Mucosa of rectum (tissue), 2 donors: Measurements from ENCODE around the gene PSD2.

Experiments used
- H3K27ac ChIP-seq, 2 donors: one replicate each; pipeline ENCODE4 v1.7.0; 2013; ENCODE audit warnings: inconsistent platforms in 2 of 2, low read depth in 2 of 2, low read length in 2 of 2
- H3K27me3 ChIP-seq, 2 donors: one replicate each; pipeline ENCODE4 v1.7.0; 2013; ENCODE audit warnings: low read length in 2 of 2; ENCODE audit not compliant: control insufficient read depth in 2 of 2, insufficient read depth in 2 of 2
- H3K36me3 ChIP-seq, 2 donors: one replicate each; pipeline ENCODE4 v1.7.0; 2013; ENCODE audit warnings: low read length in 2 of 2; ENCODE audit not compliant: control insufficient read depth in 2 of 2, insufficient read depth in 2 of 2
- H3K4me1 ChIP-seq, 2 donors: one replicate each; pipeline ENCODE4 v1.7.0; 2013; ENCODE audit warnings: low read length in 2 of 2, mild to moderate bottlenecking in 1 of 2; ENCODE audit not compliant: control insufficient read depth in 2 of 2, insufficient read depth in 2 of 2
- H3K4me3 ChIP-seq, 2 donors: one replicate each; pipeline ENCODE4 v1.7.0; 2013; ENCODE audit warnings: low read length in 2 of 2
- H3K9ac ChIP-seq, 2 donors: one replicate each; pipeline ENCODE4 v1.7.0; 2013; ENCODE audit warnings: low read length in 2 of 2, low read depth in 1 of 2, mild to moderate bottlenecking in 1 of 2
- H3K9me3 ChIP-seq, 2 donors: one replicate each; pipeline ENCODE4 v1.7.0; 2013; ENCODE audit warnings: low read length in 2 of 2; ENCODE audit not compliant: control insufficient read depth in 2 of 2
- donor health status: healthy.
- donor health status: Normal muscosa, but diverticular disease.

PSD2 gene

DNA sequence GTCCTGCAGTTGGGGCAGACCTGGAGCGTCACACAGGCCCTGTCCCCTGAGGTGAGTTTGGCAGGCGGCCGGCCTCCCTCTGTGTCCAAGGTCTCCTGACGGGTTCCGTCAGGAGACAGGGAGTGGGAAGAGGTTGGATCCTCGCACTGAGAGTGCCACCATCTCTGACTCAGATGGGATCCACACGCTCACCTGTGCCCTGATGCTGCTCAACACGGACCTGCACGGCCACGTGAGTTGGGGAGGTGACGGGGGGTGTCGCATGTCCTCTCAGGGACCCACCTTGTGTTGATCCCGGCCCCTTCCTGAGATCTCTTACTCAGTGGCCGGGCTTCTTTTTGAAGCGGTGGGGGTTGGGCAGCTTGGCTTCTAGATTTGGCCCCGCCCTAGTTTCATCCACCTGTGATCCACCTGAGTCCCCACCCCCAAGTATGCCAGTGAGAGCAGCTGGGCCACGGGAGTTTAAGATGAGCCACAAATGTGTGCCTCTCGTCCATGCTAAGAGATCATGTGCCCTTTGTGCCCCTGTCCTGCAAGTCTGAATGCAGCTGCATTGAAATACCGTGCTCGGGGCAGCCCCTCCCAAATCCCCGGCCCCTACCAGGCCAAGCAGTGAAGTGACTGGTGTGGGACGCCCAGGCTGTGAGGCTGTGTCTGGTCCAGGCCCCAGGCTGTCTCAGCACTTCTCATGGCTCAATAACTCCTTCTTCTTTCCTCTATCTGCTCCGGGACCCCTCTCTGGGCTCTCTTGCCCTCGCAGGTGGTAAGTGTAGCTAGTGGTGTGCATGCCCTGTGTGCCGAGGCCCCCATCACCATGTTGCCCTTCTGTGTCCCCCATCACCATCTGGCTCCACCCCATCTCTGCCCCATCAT lies 27.2 kb downstream of the PSD2 start:
- no peaks in the 10 kb centered on the region for H3K36me3 ChIP-seq
- no peaks in the 10 kb centered on the region for H3K9me3 ChIP-seq
- no peak overlapping the region for H3K4me3 ChIP-seq
- H3K4me1 ChIP-seq: no peaks in the 10 kb centered on the region
- no peak overlapping the region for H3K27ac ChIP-seq
- H3K9ac ChIP-seq: no peak overlapping the region
- no peaks in the 10 kb centered on the region for H3K27me3 ChIP-seq

DNA sequence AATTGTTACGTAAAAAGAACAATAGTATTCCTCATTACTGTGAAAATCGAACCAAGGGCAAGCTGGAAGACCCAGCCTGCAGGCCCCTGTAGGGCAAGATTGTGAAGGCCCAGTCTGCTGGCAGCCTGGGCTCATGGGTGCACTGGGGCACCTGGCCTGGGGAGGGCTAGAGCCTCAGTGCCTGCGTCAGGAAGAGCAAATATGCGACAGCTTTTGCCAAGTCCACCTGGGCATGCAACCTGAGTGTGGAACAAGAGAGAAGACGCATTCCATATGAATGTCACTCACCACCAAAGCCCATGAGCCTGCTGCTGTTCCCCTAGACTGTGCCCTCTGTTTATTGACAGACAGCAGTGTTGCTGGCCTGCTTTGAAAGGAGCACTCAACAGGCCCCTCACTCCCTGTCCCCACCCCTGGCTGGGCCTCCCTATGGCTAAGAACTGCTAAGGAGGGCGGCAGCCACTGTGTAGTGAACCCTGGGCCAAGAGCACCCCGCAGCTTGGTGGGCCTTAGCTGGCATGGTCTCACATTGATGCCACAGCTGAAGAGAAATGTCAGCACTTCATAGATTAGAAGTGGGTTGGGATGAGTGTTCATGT lies 28.2 kb downstream of the PSD2 start:
- H3K4me3 ChIP-seq: no peak overlapping the region
- H3K27ac ChIP-seq: no peak overlapping the region
- H3K27me3 ChIP-seq: no peaks in the 10 kb centered on the region
- H3K9ac ChIP-seq: no peak overlapping the region
- H3K4me1 ChIP-seq: no peaks in the 10 kb centered on the region
- no peaks in the 10 kb centered on the region for H3K36me3 ChIP-seq
- no peaks in the 10 kb centered on the region for H3K9me3 ChIP-seq

DNA sequence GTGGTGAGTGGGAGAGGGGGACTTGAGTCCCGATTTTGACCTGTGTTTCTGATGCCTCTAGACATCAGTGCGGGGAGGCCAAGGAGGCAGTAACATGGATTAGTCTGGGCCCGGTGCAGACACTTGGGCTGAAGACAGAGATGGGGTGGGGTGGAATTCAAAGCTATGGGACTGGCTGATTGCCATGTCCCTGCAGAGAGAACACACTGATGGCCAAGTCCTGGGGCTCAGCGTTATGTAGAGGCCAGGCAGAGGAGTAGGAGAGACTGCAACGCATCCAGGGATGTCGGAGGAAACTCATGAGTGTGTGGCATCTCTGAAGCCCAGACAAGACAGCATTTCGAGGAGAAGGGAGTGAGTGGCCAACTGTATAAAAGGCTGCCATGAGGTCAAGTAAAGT lies 30.1 kb downstream of the PSD2 start:
- H3K9ac ChIP-seq: no peak overlapping the region
- no peak overlapping the region for H3K27ac ChIP-seq
- no peaks in the 10 kb centered on the region for H3K27me3 ChIP-seq
- no peaks in the 10 kb centered on the region for H3K9me3 ChIP-seq
- H3K4me1 ChIP-seq: no peaks in the 10 kb centered on the region
- H3K36me3 ChIP-seq: no peaks in the 10 kb centered on the region
- H3K4me3 ChIP-seq: no peak overlapping the region

DNA sequence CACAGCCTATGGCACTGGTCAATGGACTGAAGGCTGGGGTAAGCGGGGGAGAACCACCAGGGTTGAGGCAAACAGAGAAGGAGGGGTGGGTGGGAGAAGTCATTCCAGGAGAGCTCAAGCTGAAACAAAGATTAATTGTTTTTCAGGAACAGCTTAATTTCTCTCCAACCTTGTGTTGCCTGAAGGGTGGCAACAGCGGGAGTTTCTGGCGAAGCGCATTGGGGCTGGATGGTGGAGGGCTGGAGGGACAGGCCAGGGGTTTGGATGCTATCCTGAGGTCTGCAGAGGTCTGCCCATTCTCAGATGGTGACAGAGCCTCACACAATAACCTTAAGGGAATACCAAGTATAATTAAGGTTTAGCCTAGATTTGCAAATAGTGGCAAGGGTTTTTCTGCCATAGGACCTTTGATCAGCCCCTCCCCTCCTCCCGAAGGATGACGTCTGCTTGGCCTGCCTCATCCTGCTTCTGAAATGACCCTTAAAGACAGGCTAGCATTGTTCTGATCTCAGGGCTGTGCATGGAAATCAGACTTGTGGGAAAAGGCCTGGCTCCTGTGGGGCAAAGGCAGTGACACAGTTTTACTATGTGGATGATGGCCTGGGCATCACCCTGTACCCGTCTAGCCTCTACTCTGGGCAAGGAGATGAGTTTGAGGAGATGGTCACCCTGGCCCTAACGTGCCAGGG lies 32.7 kb downstream of the PSD2 start:
- H3K4me3 ChIP-seq: no peak overlapping the region
- H3K36me3 ChIP-seq: no peaks in the 10 kb centered on the region
- H3K27me3 ChIP-seq: peaks cover 7 to 10% of the 10 kb centered on the region in 2 donors
- H3K9me3 ChIP-seq: no peaks in the 10 kb centered on the region
- no peak overlapping the region for H3K9ac ChIP-seq
- H3K4me1 ChIP-seq: no peaks in the 10 kb centered on the region
- H3K27ac ChIP-seq: no peak overlapping the region

DNA sequence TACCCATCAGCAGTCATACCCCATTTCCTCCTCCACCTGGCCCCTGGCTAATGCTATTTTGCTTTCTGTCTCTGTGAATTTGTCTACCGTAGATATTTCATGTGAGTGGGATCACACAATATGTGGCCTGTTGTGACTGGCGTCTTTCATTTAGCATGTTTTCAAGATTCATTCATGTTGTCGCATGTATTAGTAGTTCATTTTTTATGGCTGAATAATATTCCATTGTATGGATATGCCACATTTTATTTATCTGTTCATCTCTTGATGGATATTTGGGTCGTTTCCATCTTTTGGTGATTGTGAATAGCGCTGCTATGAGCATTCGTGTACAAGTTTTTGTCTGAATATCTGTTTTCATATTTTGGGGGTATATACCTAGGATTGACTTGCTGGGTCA lies 33.9 kb downstream of the PSD2 start:
- H3K4me1 ChIP-seq: no peaks in the 10 kb centered on the region
- no peaks in the 10 kb centered on the region for H3K9me3 ChIP-seq
- no peak overlapping the region for H3K4me3 ChIP-seq
- no peak overlapping the region for H3K27ac ChIP-seq
- no peak overlapping the region for H3K9ac ChIP-seq
- H3K36me3 ChIP-seq: no peaks in the 10 kb centered on the region
- peaks cover 7 to 10% of the 10 kb centered on the region in 2 donors for H3K27me3 ChIP-seq

DNA sequence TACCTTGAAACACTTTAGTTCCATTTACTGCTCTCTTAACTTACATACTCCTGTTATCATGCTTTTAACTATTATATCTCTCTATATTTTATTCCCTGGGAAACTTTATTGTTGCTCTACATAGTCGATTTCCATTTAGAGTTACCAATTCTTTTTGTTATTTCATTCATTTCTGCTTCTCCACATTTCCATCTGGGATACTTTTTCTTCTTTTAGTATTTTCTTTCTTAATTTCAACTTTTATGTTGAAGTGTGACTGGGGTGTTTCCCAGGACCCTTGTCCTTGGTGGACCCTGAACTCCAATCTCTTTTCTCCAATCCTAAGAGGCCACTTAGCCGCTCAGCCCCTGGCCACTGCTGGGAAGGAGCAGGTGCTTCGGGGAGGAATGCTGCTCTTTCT lies 36.0 kb downstream of the PSD2 start:
- Histone ChIP-seq H3K9ac (no peak overlapping the region), H3K4me1 (no peaks in the 10 kb centered on the region), H3K27me3 (peaks cover 7 to 10% of the 10 kb centered on the region in 2 donors), H3K36me3 (no peaks in the 10 kb centered on the region), H3K9me3 (no peaks in the 10 kb centered on the region), H3K27ac (no peak overlapping the region), H3K4me3 (no peak overlapping the region)

DNA sequence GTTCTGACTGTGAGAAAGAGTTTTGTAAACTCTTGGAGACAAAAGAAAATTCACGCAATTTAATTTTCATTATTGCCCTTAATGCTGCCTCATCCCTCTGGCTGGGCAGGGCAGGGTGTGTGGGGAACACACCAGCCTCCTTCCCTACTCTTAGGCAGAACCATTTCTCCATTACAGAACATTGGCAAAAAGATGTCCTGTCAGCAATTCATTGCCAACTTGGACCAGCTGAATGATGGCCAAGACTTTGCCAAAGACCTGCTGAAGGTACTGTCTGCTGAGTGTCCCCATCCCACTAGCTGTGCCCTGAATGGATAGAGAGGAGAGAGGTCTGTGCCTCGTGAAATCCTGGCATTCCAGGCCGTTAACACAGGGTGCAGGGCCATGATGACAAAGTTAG lies 37.9 kb downstream of the PSD2 start:
- H3K9ac ChIP-seq: no peak overlapping the region
- no peak overlapping the region for H3K4me3 ChIP-seq
- no peaks in the 10 kb centered on the region for H3K36me3 ChIP-seq
- H3K4me1 ChIP-seq: no peaks in the 10 kb centered on the region
- no peak overlapping the region for H3K27ac ChIP-seq
- peaks cover 7 to 10% of the 10 kb centered on the region in 2 donors for H3K27me3 ChIP-seq
- H3K9me3 ChIP-seq: no peaks in the 10 kb centered on the region

DNA sequence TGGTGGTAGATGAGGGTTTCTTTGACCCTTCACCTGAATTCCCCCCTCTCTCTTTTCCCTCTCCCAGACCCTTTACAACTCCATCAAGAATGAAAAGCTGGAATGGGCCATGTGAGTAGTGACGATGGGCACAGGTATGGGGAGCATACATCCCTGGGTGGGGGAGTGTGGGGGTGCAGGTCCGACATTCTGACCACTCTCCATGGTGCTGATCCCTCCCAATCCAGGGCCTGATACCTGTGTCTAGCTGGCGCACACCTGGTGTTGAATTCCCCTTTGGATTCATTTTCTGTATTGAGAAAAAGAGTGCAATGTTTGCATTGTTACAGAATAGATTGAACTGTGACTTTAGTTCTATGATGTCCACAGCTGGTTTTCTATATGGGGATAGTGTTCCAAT lies 40.0 kb downstream of the PSD2 start:
- H3K4me1 ChIP-seq: no peaks in the 10 kb centered on the region
- H3K4me3 ChIP-seq: no peak overlapping the region
- no peak overlapping the region for H3K27ac ChIP-seq
- H3K36me3 ChIP-seq: no peaks in the 10 kb centered on the region
- peaks cover 7 to 10% of the 10 kb centered on the region in 2 donors for H3K27me3 ChIP-seq
- no peaks in the 10 kb centered on the region for H3K9me3 ChIP-seq
- no peak overlapping the region for H3K9ac ChIP-seq

DNA sequence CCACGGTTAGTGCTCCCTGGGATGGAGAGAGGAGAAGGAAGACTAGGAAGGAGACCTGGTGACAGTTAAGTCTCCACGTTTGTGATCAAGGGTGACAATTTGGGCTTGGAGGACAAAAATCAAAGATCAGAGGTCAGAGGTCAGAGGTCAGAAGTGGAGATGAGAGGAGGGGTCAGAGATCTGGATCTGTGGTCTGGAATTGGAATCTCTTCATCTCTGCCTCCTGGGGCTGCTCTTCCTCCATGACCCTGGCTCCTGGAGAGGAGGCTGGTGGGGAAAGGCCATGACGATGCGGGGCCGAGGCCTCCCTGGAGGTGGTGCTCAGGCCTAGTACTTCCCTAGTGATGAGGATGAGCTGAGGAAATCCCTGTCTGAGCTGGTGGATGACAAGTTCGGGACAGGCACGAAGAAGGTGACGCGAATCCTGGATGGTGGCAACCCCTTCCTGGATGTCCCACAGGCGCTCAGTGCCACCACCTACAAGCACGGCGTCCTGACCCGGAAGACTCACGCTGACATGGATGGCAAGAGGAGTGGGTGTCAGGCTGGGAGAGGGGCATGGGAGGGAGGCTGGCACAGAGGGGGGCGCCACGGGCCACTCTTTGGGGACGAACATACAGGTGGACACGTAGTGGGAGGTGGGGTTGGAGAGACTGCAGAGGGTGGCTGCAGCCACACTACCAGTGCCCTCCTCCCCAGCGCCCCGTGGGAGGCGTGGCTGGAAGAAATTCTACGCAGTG lies 41.0 kb downstream of the PSD2 start:
- no peaks in the 10 kb centered on the region for H3K36me3 ChIP-seq
- no peak overlapping the region for H3K27ac ChIP-seq
- H3K9me3 ChIP-seq: no peaks in the 10 kb centered on the region
- no peak overlapping the region for H3K4me3 ChIP-seq
- H3K27me3 ChIP-seq: peaks cover 7 to 10% of the 10 kb centered on the region in 2 donors
- H3K4me1 ChIP-seq: no peaks in the 10 kb centered on the region
- no peak overlapping the region for H3K9ac ChIP-seq
